ENCODE data around the gene EHMT1.

EHMT1 gene

DNA sequence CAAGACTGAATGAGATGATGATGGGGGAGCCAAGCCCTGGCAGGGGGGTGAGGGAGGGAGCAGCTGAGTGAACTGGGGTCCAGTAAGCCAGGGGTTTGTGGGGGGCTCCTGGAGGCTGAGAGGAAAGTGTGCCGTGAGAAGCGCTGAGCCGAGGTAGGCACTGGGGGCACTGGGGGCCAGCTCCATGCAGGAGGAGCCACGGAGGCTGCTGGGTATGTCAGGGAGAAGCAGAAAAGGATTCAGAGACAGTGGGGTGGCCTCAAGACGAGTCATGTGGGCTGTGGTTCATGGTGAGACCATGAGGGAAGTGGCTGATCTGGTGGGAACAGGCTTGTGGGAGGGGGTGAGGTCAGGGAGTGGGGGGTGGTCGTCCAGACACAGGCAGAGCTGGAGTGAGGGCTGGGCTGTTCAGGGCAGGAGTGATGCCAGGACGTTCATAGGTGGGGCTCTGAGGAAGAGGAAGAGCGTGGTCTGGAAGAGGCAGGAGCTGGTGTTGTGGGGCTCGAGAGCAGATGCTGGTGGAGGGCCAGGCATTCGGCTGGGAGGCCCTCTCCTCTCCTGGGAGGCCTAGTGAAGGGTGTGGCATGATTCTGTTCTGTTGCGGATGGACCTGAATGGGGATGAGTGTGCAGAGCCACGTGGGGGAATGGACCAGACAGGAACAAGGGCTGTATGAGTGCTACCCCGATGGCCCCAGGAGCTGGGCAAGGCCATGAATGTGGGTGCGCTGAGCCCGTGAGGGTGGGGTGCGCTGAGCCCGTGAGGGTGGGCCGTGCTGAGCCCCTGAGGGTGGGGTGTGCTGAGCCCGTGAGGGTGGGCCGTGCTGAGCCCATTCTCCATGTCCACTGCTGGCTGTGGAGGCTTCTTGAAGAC lies 166.1 kb downstream of the EHMT1 start:
- DNase-seq (ENCODE audit: low read depth in 2 of 2) = no peak

DNA sequence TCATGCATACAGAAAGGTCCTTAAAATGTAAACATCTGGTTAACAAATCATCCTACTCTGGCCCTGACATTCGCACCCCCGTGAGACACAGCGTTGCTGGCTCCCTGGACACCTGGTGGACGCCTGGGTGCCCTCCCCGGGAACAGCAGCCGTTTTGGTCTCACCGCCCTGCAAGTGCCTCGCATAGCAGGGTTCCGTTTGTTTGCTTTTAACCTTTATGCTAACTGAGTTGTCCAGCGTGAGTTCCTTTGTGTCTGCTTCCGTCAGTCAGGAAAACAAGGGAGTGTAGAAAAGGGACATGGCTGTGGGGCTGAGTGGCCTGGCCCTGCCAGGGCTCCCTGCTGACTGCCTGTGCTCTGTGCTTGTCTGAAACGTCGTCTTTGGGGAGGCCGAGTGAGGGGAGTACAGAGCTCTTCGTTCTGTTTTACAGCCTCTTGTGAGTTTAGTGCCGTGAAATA lies 166.9 kb downstream of the EHMT1 start:
- DNase-seq (ENCODE audit: low read depth in 2 of 2) = no peak

DNA sequence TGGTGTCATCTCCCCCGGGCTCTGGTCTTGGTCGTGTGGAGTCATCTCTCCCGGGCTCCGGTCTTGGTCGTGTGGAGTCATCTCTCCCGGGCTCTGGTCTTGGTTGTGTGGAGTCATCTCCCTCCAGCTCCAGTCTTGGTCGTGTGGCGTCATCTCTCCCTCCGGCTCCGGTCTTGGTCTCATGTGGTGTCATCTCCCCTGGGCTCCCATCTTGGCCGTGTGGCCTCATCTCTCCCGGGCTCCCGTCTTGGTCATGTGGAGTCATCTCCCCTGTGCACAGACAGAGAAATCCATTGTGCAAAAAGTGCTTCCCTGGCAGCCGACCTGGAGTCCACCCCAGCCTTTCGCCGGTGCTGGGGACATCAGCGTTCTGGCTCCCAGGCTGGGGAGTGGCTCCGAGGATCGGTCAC lies 167.7 kb downstream of the EHMT1 start:
- DNase-seq (ENCODE audit: low read depth in 2 of 2) = no peak

DNA sequence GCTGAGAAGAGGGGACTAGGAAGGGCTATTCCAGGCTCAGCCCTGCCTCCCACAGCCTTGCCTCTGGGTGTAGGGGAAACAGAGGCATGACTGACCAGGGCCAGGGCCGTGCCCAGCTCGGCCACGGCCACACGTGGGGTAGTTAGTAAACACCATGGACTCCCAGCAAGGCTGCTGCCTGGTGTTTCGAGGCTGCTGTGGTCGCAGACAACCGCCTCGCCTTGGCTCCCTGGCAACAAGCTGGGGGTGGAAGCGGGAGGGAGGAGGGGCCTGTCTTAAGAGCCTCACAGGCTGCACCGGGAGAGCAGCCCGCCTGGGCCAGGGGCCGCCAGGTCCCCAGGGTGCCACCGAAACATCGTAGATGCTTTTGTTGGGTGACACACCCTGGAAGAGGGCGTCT lies 168.6 kb downstream of the EHMT1 start:
- no peak for DNase-seq (ENCODE audit: low read depth in 2 of 2)

DNA sequence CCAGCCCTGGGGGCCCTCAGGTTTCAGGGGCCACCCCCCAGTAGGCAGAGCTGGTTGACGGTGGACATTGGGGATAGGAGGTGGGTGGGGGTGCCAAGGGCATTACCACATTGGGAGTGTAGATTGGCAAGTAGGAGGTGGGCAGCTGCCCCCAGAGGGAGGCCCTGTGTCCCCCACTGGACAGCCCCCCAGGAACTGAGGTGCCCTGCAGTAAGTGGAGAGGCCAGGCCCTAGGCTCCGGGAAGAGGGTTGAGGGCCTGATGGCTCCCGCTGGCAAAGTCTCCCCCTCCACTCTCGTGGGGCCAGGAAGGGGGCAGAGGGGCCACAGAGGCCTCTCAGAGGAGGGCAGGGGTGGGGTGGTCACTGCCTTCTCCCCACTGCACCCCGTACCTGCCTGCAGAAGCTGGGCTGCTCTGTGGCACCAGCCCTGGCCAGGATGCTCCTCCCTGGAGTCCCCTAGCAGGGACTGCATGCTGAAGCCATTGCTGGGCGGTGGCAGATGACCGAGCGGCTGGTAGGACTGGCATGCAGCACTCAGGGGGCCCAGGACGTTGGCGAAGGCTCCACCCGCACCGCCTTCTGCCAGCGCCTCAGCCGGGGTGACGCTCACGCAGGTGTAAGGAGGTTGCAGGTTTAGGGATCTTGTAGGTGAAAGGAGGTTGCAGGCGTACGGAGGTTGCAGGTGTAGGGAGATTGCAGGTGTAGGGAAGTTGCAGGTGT lies 169.1 kb downstream of the EHMT1 start:
- no peak for DNase-seq (ENCODE audit: low read depth in 2 of 2)

DNA sequence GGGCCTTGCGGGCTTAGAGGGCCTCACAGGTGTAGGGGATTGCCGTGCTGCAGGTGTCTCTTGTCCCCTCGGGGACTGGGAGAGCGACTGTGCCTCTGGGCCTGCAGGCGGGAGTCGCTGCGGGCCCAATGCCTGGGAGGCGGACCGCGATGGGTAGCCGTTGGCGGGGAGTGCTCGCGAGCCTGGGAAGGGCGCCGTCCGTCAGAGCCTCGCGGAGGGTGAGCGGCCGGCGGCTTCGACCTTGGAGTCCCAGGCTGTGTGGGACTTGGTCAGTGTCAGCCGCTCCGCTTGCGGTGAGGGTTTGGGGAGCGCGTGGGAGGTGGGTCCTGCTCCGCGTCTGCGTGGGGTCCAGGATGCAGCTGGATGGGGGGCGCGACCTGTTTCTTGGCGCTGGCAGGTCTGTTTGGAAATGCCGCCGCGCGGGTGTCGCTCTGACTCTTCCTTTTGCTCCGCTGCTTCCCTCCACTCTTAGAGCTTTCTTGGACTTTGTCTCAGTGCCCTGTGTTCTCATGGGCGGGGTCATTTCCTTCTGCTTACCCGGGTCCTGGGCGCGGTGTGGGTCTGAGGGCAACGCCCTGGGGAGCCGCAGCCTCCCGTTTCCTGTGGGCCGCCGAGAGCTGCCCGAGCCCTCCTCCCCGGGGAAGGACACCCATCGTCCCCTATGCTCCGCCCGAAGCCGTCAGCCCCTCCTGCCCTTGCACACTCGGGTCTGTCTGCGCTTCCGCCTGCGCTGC lies 169.9 kb downstream of the EHMT1 start:
- DNase-seq (ENCODE audit: low read depth in 2 of 2) = no peak

DNA sequence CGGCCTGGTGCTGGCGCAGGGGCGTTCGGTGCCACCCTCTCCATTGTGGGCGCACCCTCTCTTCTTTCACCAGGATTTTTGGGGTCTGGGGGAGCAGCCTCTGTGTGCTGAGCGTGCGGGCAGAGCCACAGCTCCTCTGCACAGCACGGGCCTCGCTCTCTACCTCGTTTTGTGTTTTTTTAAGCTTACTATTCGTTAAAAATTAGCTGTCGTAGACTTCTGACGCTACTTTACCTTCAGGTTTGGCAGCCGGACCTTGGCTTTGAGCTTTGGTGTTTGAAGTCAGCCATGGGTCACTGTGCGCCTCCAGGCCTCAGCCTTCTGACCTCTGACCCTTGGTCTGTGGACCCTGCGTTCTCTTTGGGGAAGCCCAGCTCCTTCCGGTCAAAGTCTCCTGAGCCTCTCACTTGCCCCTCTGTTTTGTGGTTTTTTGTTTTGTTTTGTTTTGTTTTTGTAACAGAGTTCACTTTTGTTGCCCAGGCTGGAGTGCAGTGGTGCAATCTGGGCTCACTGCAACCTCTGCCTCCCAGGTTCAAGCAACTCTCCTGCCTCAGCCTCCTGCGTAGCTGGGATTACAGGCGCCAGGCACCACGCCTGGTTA lies 170.6 kb downstream of the EHMT1 start:
- DNase-seq (ENCODE audit: low read depth in 2 of 2) = no peak

DNA sequence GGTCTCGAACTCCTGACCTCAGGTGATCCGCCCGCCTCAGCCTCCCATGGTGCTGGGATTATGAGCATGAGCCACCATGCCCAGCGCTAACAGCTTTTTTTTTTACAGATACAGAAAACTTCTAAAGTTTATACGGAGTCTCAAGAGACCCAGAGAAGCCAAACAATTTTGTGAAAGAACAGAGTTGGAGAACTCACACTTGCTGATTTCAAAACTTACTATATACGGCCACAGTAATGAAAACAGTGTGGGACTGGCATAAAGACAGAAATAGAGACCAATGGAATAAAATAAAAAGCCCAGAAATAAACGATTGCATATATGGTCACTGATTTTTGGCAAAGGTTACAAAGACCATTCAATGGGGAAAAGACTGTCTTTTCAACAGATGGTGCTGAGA lies 173.1 kb downstream of the EHMT1 start:
- no peak for DNase-seq (ENCODE audit: low read depth in 2 of 2)

DNA sequence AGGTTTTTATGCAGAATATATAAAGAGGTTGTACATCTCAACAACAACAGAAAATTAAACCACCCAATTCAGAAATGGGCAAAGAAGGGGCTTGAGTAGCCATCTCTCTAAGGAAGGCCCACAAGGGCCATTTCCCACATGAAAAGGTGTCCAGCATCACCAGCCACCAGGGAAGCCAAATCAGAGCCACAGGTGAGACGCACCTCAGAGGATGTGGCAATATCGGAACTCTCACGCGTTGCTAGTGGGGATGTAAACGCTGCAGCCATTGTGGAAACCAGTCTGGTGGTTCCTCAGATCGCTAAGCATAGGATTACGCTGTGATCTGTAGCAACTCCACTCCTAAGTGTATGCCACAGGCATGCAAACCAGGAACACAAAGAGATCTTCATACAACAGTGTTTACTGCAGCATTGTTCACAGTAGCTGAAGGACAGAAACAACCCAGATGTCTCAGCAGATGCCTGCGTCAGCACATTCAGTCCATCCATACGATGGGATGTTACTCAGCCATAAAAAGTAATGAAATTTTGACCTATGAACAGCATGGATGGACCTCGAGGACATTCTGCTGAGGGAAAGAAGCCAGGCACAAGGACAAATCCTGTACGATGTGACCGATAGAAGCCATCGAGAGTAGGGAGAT lies 174.5 kb downstream of the EHMT1 start:
- no peak for DNase-seq (ENCODE audit: low read depth in 2 of 2)

DNA sequence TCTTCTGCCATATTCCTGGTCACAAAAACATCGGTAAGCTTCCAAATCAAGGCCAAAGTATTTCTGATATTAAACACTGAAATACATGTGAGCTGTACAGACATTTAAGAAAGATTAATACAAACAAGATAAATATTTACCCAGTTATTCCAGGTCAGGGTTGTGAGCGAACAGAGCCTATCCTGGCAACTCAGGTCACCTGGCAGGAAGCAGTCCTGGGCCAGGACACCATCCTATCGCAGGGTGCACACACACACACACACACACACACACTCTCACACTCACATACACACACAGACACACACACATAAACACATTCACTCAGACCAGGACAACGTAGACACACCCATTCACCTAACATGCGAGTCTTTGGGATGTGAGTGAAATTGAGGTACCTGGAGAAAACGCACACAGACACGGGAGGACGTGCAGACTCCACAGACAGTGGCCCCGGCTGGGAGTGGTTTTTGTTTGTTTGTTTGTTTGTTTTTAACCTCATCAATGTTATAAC lies 176.4 kb downstream of the EHMT1 start:
- no peak for DNase-seq (ENCODE audit: low read depth in 2 of 2)

DNA sequence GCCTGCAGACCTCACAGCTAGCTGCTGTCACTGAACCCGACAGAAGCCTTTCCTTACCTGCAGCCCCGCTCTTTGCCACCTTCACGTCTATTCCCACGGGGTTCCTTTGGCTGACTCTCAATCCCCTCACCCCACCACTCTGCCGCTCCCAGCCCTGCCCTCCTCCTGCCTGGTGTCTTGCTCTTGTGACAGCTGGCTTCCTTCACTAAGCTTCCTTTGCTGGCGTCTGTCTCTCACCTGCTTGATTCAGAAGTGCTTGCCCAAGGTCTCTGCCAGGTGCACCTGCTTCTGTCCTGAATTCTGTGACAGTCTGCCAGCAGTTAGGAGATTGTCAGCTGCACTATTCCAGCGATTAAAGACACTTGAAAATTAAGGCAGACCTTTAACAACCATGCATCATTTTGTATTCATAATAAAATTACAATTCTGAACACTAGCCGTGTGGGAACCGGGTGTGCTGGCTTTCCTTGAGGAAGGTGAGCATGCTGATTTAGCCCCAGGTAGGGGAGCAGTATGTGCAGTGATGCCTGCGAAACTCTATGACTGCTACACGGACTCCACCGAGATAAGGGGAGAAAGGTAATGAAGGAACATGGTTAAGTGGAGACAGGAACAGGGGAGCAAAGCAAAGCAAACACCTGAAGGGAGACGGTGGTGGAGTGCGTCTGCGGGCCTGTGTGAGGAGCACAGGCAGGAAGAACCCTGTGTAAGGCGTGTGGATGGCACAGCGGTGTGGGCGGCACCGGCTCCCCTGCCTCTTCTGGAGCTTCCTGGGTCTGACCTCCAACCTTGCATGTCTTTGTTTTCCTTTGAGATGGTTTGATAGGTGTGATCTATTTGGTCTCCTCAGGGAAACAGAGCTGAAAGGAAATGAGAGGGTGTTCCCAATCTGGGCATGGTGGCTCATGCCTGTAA lies 178.7 kb downstream of the EHMT1 start:
- no peak for DNase-seq (ENCODE audit: low read depth in 2 of 2)

DNA sequence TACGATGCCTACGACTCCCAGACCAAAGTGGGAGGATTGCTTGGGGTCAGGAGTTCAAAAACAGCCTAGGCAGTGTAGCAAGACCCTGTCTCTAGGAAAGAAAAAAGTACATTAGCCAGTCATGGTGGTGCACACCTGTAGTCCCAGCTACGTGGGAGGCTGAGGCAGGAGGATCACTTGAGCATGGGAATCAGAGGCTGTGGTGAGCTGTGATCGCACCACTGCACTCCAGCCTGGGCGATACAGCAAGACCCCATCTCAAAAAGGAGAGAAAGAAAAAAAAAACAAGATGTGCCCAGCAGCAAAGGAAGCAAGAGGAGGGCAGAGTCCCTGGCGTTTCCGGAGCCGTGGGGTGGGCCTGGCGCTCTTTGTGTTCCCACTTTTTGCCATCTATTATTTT lies 179.3 kb downstream of the EHMT1 start:
- no peak for DNase-seq (ENCODE audit: low read depth in 2 of 2)

DNA sequence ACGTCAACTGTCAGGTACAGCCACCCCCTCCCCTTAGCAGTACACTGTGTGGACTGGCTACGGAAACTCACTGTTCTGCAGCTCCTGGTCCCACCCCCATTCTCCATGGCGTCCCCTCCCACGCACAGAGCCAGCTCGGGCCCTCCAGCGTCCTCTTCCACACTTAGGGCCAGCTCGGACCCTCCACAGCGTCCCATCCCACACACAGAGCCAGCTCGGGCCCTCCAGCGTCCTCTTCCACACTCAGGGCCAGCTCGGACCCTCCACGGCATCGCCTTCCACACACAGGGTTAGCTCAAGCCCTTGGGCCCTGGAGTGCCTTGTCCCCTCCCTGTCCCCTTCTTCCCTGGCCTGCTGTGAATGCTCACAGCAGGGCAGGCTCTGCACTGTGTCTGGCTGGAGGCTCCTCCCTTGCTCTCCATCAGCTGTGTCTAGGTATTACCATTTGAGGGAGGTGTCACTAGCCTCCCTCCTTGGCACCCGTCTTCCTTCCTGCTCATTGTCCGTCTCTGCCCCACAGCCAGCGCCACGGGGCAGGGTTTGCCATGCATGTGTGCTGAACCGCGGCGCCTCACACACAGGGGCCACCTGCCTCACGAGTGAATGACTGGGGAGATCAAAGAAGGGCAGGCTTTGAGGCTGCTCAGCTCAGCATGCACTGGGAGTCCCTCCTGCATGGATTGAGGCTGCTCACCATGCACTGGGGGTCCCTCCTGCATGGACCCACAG lies 180.3 kb downstream of the EHMT1 start:
- no peak for DNase-seq (ENCODE audit: low read depth in 2 of 2)

DNA sequence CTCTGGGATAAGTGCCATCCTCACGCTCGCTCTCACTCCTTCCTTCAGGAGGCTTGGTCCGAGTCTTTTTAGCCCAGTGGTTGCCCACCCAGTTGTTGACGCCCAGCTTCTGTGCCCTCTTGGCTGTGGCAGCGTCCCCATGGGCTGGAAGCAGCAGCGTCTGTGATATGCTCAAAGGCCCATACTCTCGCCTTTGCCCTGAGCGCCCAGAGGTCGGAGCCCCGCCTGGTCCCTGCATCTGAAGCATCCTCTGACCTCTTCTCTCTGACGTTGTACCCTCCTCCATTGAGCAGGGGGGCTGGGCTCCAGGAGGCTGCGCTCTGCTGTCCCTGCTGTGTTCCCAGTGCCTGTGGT lies 180.8 kb downstream of the EHMT1 start:
- DNase-seq (ENCODE audit: low read depth in 2 of 2) = no peak

DNA sequence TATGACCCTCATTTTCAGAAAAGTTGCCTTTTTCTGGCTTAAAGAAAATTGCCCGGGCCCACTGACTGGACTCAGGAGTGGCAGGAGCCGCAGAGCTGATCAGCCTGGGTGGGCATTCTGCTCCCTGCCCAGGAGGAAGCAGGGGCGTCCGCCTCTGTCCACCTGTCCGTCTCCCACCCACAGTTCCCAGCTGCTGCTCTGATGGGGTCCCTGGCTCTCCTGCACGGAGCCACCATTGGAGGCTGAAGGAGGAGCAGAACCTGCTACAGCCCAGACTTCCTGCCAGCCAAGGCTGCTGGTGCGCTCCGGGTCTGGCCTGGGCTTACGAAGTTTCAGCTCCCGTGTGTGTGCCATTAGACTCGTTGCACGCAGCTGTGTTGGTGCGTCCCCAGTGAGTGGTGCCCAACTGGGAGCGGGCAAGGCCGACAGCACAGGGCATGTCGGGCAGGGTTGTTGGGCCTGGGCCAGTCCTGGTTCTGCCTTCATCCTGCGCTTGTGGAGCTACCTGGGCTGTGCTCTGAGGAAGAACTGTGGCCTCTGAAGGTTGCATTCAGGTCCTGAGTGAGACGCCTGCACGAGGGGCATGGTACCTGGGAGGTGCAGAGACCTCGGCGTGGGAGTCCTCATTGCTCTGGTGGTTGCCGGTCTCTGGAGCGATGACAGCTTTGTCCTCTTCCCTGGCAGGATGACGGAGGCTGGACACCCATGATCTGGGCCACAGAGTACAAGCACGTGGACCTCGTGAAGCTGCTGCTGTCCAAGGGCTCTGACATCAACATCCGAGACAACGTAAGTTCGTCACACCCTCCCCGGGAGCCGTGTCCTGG lies 181.6 kb downstream of the EHMT1 start:
- DNase-seq (ENCODE audit: low read depth in 2 of 2) = no peak

DNA sequence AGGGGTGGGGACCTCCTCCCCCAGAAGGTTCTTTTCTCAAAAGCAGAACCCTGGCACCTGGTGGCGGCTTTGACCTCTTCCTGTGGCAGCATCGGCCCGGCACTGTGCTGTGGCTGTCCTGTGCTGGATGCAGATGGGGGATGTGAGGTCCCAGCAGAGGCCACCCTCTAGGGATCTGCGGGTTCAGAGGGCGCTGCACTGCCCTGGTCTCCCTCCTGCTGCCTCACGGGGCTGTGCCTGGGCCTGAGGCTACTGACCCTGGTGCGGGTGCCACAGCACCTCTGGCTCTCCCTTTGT lies 182.2 kb downstream of the EHMT1 start:
- no peak for DNase-seq (ENCODE audit: low read depth in 2 of 2)

DNA sequence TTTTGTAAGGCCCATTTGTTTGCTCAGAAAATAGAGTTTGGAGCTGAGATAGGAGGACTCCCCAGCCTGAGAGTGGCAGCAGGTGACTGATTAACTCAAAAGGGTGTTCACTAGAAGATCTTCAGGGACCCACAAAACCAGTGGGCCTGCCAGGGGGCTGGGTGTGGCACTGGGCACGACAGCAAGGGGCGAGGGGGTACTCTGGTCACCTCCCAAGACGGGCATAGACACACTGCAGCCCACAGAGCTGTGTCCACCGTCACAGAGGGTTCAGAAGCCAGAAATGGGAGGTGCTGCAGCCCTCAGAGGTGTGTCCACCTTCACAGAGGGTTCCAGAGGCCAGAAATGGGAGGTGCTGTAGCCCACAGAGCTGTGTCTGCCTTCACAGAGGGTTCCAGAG lies 183.2 kb downstream of the EHMT1 start:
- no peak for DNase-seq (ENCODE audit: low read depth in 2 of 2)

DNA sequence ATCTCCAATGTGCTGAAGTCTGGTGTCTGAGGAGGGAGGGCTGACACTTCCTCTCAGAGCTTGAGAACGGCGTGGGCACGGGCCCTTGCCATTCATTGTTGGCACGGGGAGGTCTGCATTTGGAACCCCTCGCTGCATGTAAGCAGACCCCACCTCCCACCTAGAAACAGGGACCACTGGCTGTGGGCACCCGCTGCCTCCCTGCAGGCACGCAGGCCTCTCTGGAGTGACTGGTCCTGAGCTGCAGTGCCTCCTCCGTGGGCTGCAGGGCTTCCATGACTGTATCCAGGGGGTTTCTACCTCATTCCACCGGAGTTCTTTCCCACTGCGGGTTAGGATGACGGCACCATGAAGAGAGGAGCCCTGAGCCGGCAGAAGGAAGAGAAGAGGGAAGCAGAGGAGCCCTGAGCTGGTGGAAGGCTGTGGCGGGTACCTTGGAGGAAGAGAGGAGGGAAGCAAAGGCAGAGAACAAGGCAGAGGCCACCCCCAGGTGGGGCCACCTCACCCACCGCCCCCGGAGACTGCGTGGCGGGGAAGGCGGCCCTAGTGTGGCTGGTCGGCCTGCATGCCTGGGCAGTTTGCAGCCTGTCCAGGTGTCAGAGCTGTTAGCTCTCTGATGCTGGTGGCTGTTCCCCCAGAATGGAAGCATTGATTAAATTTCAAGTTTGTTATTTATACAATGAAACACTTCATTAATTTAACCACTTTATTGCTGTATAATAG lies 183.9 kb downstream of the EHMT1 start:
- DNase-seq (ENCODE audit: low read depth in 2 of 2) = no peak
